HepG2 (cell line): ENCODE measurements around the gene TPCN2. TPM values are rescaled to one million over a fixed set of nuclear protein-coding genes. Genes with fewer than 3 reads are reported as not detected.

Experiments used
- ATAC-seq: fragments of 200-7000 bp; cut with Tn5 transposase; 3 replicates; pipeline ENCODE4 v1.9.1; 2020; ENCODE audit warnings: mild to moderate bottlenecking, moderate library complexity
- BruUV-seq: library from RNA; stranded (reverse); fragments of 400-500 nt; replicated peaks from 2 replicates; lab custom pipeline; 2021; lab: Mats Ljungman, UMichigan
- CTCF ChIA-PET: fragments of 300-600 bp; formaldehyde crosslinking; extraction: SDS; loops from one replicate; lab custom pipeline; 2021; ENCODE audit warnings: low total read pairs, inconsistent platforms, low intra/inter-chr PET ratio; lab: Yijun Ruan, JAX
- POLR2A ChIA-PET: fragments of 350-600 bp; sonication (Branson Sonifier 250); formaldehyde crosslinking; loops from one replicate; lab custom pipeline; 2020; ENCODE audit warnings: antibody characterized with exemption, inconsistent platforms; lab: Yijun Ruan, JAX
- DNase-seq: peaks from one replicate; pipeline ENCODE4 v3.0.0-alpha.2; 2015; ENCODE audit warnings: low spot score
- FAIRE-seq: peaks from 3 replicates; lab custom pipeline; 2011; peaks lifted over from hg19 to GRCh38; lab: Jason Lieb, UNC
- H2AFZ ChIP-seq: one replicate; pipeline ENCODE4 v1.6.1; 2011; ENCODE audit warnings: low read length, inconsistent platforms
- H3K27ac ChIP-seq: fragments of 300-600 bp; 3 replicates; pipeline ENCODE4 v1.8.0; 2011; ENCODE audit warnings: mixed run types, mild to moderate bottlenecking, mixed read lengths, low read length, inconsistent platforms; ENCODE audit not compliant: insufficient read depth; ENCODE audit errors: extremely low read length
- H3K27me3 ChIP-seq, 2 experiments: fragments of 200-600 bp in 1 of 2; 2 replicates in 1 of 2; 3 replicates in 1 of 2; pipeline versions ENCODE4 v1.6.0 to v1.8.0; 2011; ENCODE audit warnings: low read length in 2 of 2, mild to moderate bottlenecking in 2 of 2, moderate library complexity in 2 of 2, inconsistent platforms in 1 of 2; ENCODE audit not compliant: insufficient read depth in 2 of 2, control insufficient read depth in 1 of 2
- H3K36me3 ChIP-seq, 2 experiments: fragments of 200-600 bp in 1 of 2; replicated peaks in 1 of 2; 2 replicates in 1 of 2; 3 replicates in 1 of 2; pipeline versions ENCODE4 v1.5.1 to v1.8.0; 2011; ENCODE audit warnings: low read length in 2 of 2, inconsistent platforms in 1 of 2; ENCODE audit not compliant: insufficient read depth in 2 of 2, control insufficient read depth in 1 of 2
- H3K4me1 ChIP-seq: 2 replicates; pipeline ENCODE4 v1.5.1; 2012; ENCODE audit warnings: low read length, inconsistent platforms; ENCODE audit not compliant: insufficient read depth
- H3K4me2 ChIP-seq: 2 replicates; pipeline ENCODE4 v1.6.0; 2011; ENCODE audit warnings: low read depth, low read length, inconsistent platforms
- H3K4me3 ChIP-seq, 3 experiments: fragments of 200-600 bp in 1 of 3; sonication (generic), shearing (Covaris generic) in 1 of 3; replicated peaks in 1 of 3; 2 replicates each; pipeline ENCODE4 v1.5.1; 2011 to 2016; ENCODE audit warnings: low read length in 3 of 3, inconsistent platforms in 2 of 3, low read depth in 2 of 3, mild to moderate bottlenecking in 2 of 3, control low read depth in 1 of 3, mixed read lengths in 1 of 3; ENCODE audit not compliant: insufficient read depth in 1 of 3
- H3K79me2 ChIP-seq: one replicate; pipeline ENCODE4 v1.6.1; 2011; ENCODE audit warnings: low read length, inconsistent platforms; ENCODE audit not compliant: insufficient read depth
- H3K9ac ChIP-seq: 2 replicates; pipeline ENCODE4 v1.6.0; 2011; ENCODE audit warnings: mild to moderate bottlenecking, low read depth, low read length, inconsistent platforms; ENCODE audit not compliant: insufficient read depth
- H3K9me3 ChIP-seq: 2 replicates; pipeline ENCODE4 v1.5.1; 2012; ENCODE audit warnings: mild to moderate bottlenecking, low read length
- H4K20me1 ChIP-seq: 2 replicates; pipeline ENCODE4 v1.6.0; 2011; ENCODE audit warnings: inconsistent platforms, mild to moderate bottlenecking, low read length, moderate library complexity; ENCODE audit not compliant: insufficient read depth
- AKNA ChIP-seq: sonication (generic); formaldehyde crosslinking; IDR thresholded peaks from 2 replicates; pipeline ENCODE4 v1.4.0; 2020; ENCODE audit warnings: missing genetic modification reagents, borderline replicate concordance
- FOXM1 ChIP-seq: sonication (generic); formaldehyde crosslinking; IDR thresholded peaks from 2 replicates; pipeline ENCODE4 v1.5.0; 2020; ENCODE audit warnings: missing genetic modification reagents
- HMG20A ChIP-seq: IDR thresholded peaks from 2 replicates; pipeline ENCODE4 v1.6.1; 2016; ENCODE audit warnings: borderline replicate concordance
- KLF9 ChIP-seq: IDR thresholded peaks from 2 replicates; pipeline ENCODE4 v1.6.1; 2016; ENCODE audit warnings: low read depth
- LBX2 ChIP-seq: sonication (generic); formaldehyde crosslinking; IDR thresholded peaks from 2 replicates; pipeline ENCODE4 v1.5.0; 2020; ENCODE audit warnings: missing genetic modification reagents, mild to moderate bottlenecking, borderline replicate concordance
- MIXL1 ChIP-seq: IDR thresholded peaks from 2 replicates; pipeline ENCODE4 v1.6.1; 2016
- NFKB2 ChIP-seq: sonication (generic); formaldehyde crosslinking; IDR thresholded peaks from 2 replicates; pipeline ENCODE4 v1.4.0; 2020; ENCODE audit warnings: missing genetic modification reagents, borderline replicate concordance
- SNAPC4 ChIP-seq: sonication (generic); formaldehyde crosslinking; IDR thresholded peaks from 2 replicates; pipeline ENCODE4 v1.4.0; 2020; ENCODE audit warnings: mild to moderate bottlenecking, missing genetic modification reagents
- SRSF9 ChIP-seq: fragments of 200-400 bp; formaldehyde crosslinking; IDR thresholded peaks from 2 replicates; pipeline ENCODE4 v1.6.1; 2018; ENCODE audit warnings: borderline replicate concordance, mild to moderate bottlenecking, low read depth, low read length; ENCODE audit not compliant: insufficient read depth, poor library complexity, severe bottlenecking
- TOPORS ChIP-seq: sonication (generic); formaldehyde crosslinking; IDR thresholded peaks from 2 replicates; pipeline ENCODE4 v1.8.0; 2023; ENCODE audit warnings: mild to moderate bottlenecking, missing genetic modification reagents
- ZNF205 ChIP-seq: IDR thresholded peaks from 2 replicates; pipeline ENCODE4 v1.6.1; 2018; ENCODE audit warnings: missing biosample characterization, missing genetic modification reagents
- ZNF264 ChIP-seq: sonication (generic); formaldehyde crosslinking; IDR thresholded peaks from 2 replicates; pipeline ENCODE4 v1.4.0; 2020; ENCODE audit warnings: missing genetic modification reagents
- ZNF550 ChIP-seq: sonication (generic); formaldehyde crosslinking; IDR thresholded peaks from 2 replicates; pipeline ENCODE4 v1.4.0; 2020; ENCODE audit warnings: mild to moderate bottlenecking, missing genetic modification reagents, borderline replicate concordance
- WGBS: methylation state at CpG from one replicate; pipeline ENCODE4 v1.1.6; 2017; ENCODE audit warnings: low lambda C conversion rate; 5-methylcytosine and 5-hydroxymethylcytosine counted together
- in situ Hi-C: cut with HindIII; loops from 2 replicates; pipeline ENCODE4 v1.10.0; 2017; ENCODE audit warnings: low pct_unique_long_range_greater_than_20kb; ENCODE audit not compliant: extremely low pct_ligation_motif_present
- intact Hi-C: fragments of 100-400 bp; cut with micrococcal nuclease; formaldehyde crosslinking; loops from one replicate; pipeline ENCODE4 v1.10.0; 2022; ENCODE audit not compliant: unreplicated experiment
- polyA plus RNA-seq, 8 experiments: library from polyadenylated mRNA; depleted of rRNA in 3 of 8; stranded (reverse) in 7 of 8; unstranded in 1 of 8; fragments of >200 nt; fragmentation: Illumina TruSeq in 4 of 8; extraction: Trizol in 4 of 8; gene quantifications; 2 replicates each; pipeline versions ENCODE4 v1.2.1 to v1.2.3, GENCODE V29; 2011 to 2016; ENCODE audit warnings: low read depth in 4 of 8, missing spikeins in 1 of 8, mixed read lengths in 1 of 8; ENCODE audit not compliant: insufficient read depth in 1 of 8
- total RNA-seq, 5 experiments: library from RNA; depleted of rRNA; stranded (reverse); fragments of >200 nt; fragmentation: Illumina TruSeq; extraction: Trizol; gene quantifications; 2 replicates each; pipeline ENCODE4 v1.2.3, GENCODE V29; 2016; ENCODE audit warnings: low read depth in 1 of 5

TPCN2 gene
- total and polyA plus RNA-seq, 2 of the 13 experiments (the other 11 are each of a cell fraction or from before 2014, with no cell fraction given): 5.6 to 5.9 TPM

- H3K4me1 ChIP-seq: no peaks in the 10 kb centered on the region
- intact Hi-C loops (no loop called here), in situ Hi-C loops (no loop called here)
- FAIRE-seq: no peak
- BruUV-seq: no TSS peak
- TF ChIP-seq ZNF550: no peak
- TF ChIP-seq ZNF205: no peak
- no peak for TF ChIP-seq TOPORS (CRISPR knock-in tag)
- TF ChIP-seq ZNF264 (CRISPR knock-in tag): no peak
- TF ChIP-seq LBX2 (CRISPR knock-in tag): no peak
- no peak for TF ChIP-seq HMG20A
- no peak for TF ChIP-seq FOXM1
- TF ChIP-seq NFKB2: no peak
- no peak for TF ChIP-seq KLF9 (CRISPR knock-in tag)
- TF ChIP-seq AKNA (CRISPR knock-in tag): no peak
- TF ChIP-seq MIXL1: no peak
- TF ChIP-seq SRSF9: no peak
- no peak for TF ChIP-seq SNAPC4 (CRISPR knock-in tag)
- H3K4me3 ChIP-seq: no peak overlapping the region
- H3K36me3 ChIP-seq: peaks cover 4 to 12% of the 10 kb centered on the region in 2 experiments; a peak in 3 of 5 replicates
- no peaks in the 10 kb centered on the region for H3K9me3 ChIP-seq
- H2AFZ ChIP-seq: no peak overlapping the region
- CTCF ChIA-PET: no interaction called here
- no peak overlapping the region for H3K9ac ChIP-seq
- POLR2A ChIA-PET: no interaction called here
- H4K20me1 ChIP-seq: no peaks in the 10 kb centered on the region
- H3K79me2 ChIP-seq: no peaks in the 10 kb centered on the region
- no peaks in the 10 kb centered on the region for H3K27me3 ChIP-seq
- DNase-seq: no peak
- ATAC-seq: no peak
- WGBS: 95% methylated on average over 8 of the region's 13 CpGs
- no peak overlapping the region for H3K4me2 ChIP-seq
- H3K27ac ChIP-seq: no peak overlapping the region
Measured at GRCh38 chr11:69071956-69072355, 23.2 kb downstream of the TPCN2 start.
